ENCODE measurements around the gene CAPG.

The CAPG gene, protein sequence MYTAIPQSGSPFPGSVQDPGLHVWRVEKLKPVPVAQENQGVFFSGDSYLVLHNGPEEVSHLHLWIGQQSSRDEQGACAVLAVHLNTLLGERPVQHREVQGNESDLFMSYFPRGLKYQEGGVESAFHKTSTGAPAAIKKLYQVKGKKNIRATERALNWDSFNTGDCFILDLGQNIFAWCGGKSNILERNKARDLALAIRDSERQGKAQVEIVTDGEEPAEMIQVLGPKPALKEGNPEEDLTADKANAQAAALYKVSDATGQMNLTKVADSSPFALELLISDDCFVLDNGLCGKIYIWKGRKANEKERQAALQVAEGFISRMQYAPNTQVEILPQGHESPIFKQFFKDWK

GRCh38 chr2:85409845-85410583, at the start of gene CAPG:
Gene CAPG, minus strand, starts transcription at chr2:85410366. Its CDS starts 8,221 bp downstream, at chr2:85402145.
- Histone ChIP-seq H3K36me3 (ENCODE audit: control insufficient read depth in 2 of 2, insufficient read depth in 2 of 2, low read length in 2 of 2) (no peaks in the 10 kb centered on the region), H3K27me3 (ENCODE audit: control insufficient read depth in 2 of 2, insufficient read depth in 2 of 2, low read length in 2 of 2) (no peaks in the 10 kb centered on the region), H3K4me1 (ENCODE audit: control insufficient read depth in 2 of 2, insufficient read depth in 2 of 2, low read length in 2 of 2) (peaks cover 35 to 38% of the 10 kb centered on the region in 2 donors), H3K9me3 (ENCODE audit: control insufficient read depth in 2 of 2, low read length in 2 of 2) (no peaks in the 10 kb centered on the region), H3K4me3 (ENCODE audit: low read length in 2 of 2) (peak within 1 kb of the TSS; percentile 66 to 75), H3K27ac (ENCODE audit: low read depth in 2 of 2, low read length in 2 of 2) (peak within 1 kb of the TSS; percentile 94 to 95), H3K9ac (ENCODE audit: low read depth in 1 of 2, low read length in 2 of 2) (peak within 1 kb of the TSS; percentile 78 to 87)

DNA sequence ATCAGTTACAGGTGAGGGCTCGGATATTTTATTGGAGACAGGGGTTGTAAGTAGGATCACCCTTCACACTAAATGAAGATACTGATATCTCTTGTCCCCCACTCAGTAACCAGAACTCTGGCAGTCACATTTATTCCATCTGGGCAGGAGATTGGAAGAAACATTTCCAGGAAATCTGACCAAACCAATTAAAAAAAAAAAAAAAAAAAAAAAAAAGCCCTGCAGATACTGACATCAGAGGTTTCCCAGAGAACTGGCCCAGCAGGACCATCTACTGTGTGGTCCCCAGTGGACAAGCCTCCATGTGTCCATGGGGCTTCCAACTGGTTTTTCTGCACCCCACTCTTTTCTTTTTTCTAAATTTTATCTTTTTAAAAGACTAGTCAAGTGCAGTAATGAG, 49.6 kb upstream of the CAPG start:
- H3K27me3 ChIP-seq (ENCODE audit: control insufficient read depth in 2 of 2, insufficient read depth in 2 of 2, low read length in 2 of 2), result no peaks in the 10 kb centered on the region
- H3K9me3 ChIP-seq (ENCODE audit: control insufficient read depth in 2 of 2, low read length in 2 of 2), result no peaks in the 10 kb centered on the region
- H3K4me1 ChIP-seq (ENCODE audit: control insufficient read depth in 2 of 2, insufficient read depth in 2 of 2, low read length in 2 of 2), result peaks cover 0 to 4% of the 10 kb centered on the region in 2 donors
- no peak overlapping the region for H3K27ac ChIP-seq (ENCODE audit: low read depth in 2 of 2, low read length in 2 of 2)
- H3K4me3 ChIP-seq (ENCODE audit: low read length in 2 of 2), result no peak overlapping the region
- H3K9ac ChIP-seq (ENCODE audit: low read depth in 1 of 2, low read length in 2 of 2), result no peak overlapping the region
- no peaks in the 10 kb centered on the region for H3K36me3 ChIP-seq (ENCODE audit: control insufficient read depth in 2 of 2, insufficient read depth in 2 of 2, low read length in 2 of 2)

GRCh38 chr2:85458601-85459563, 48.7 kb upstream of the CAPG start:
- Histone ChIP-seq H3K4me1 (ENCODE audit: control insufficient read depth in 2 of 2, insufficient read depth in 2 of 2, low read length in 2 of 2) (peaks cover 0 to 4% of the 10 kb centered on the region in 2 donors), H3K27me3 (ENCODE audit: control insufficient read depth in 2 of 2, insufficient read depth in 2 of 2, low read length in 2 of 2) (no peaks in the 10 kb centered on the region), H3K9me3 (ENCODE audit: control insufficient read depth in 2 of 2, low read length in 2 of 2) (no peaks in the 10 kb centered on the region), H3K9ac (ENCODE audit: low read depth in 1 of 2, low read length in 2 of 2) (no peak overlapping the region), H3K36me3 (ENCODE audit: control insufficient read depth in 2 of 2, insufficient read depth in 2 of 2, low read length in 2 of 2) (no peaks in the 10 kb centered on the region), H3K4me3 (ENCODE audit: low read length in 2 of 2) (no peak overlapping the region), H3K27ac (ENCODE audit: low read depth in 2 of 2, low read length in 2 of 2) (no peak overlapping the region)

- Histone ChIP-seq H3K4me1 (ENCODE audit: control insufficient read depth in 2 of 2, insufficient read depth in 2 of 2, low read length in 2 of 2) (peaks cover 0 to 4% of the 10 kb centered on the region in 2 donors), H3K36me3 (ENCODE audit: control insufficient read depth in 2 of 2, insufficient read depth in 2 of 2, low read length in 2 of 2) (no peaks in the 10 kb centered on the region), H3K9me3 (ENCODE audit: control insufficient read depth in 2 of 2, low read length in 2 of 2) (no peaks in the 10 kb centered on the region), H3K4me3 (ENCODE audit: low read length in 2 of 2) (no peak overlapping the region), H3K27ac (ENCODE audit: low read depth in 2 of 2, low read length in 2 of 2) (no peak overlapping the region), H3K9ac (ENCODE audit: low read depth in 1 of 2, low read length in 2 of 2) (no peak overlapping the region), H3K27me3 (ENCODE audit: control insufficient read depth in 2 of 2, insufficient read depth in 2 of 2, low read length in 2 of 2) (no peaks in the 10 kb centered on the region)
These were observed 47.7 kb upstream of the CAPG start for GRCh38 chr2:85457877-85458316.

- H3K9ac ChIP-seq (ENCODE audit: low read depth in 1 of 2, low read length in 2 of 2), result no peak overlapping the region
- no peaks in the 10 kb centered on the region for H3K9me3 ChIP-seq (ENCODE audit: control insufficient read depth in 2 of 2, low read length in 2 of 2)
- no peak overlapping the region for H3K27ac ChIP-seq (ENCODE audit: low read depth in 2 of 2, low read length in 2 of 2)
- H3K4me1 ChIP-seq (ENCODE audit: control insufficient read depth in 2 of 2, insufficient read depth in 2 of 2, low read length in 2 of 2), result peaks cover 0 to 4% of the 10 kb centered on the region in 2 donors
- H3K4me3 ChIP-seq (ENCODE audit: low read length in 2 of 2), result no peak overlapping the region
- H3K36me3 ChIP-seq (ENCODE audit: control insufficient read depth in 2 of 2, insufficient read depth in 2 of 2, low read length in 2 of 2), result no peaks in the 10 kb centered on the region
- H3K27me3 ChIP-seq (ENCODE audit: control insufficient read depth in 2 of 2, insufficient read depth in 2 of 2, low read length in 2 of 2), result no peaks in the 10 kb centered on the region
These were observed 46.9 kb upstream of the CAPG start for GRCh38 chr2:85457043-85457442.

DNA sequence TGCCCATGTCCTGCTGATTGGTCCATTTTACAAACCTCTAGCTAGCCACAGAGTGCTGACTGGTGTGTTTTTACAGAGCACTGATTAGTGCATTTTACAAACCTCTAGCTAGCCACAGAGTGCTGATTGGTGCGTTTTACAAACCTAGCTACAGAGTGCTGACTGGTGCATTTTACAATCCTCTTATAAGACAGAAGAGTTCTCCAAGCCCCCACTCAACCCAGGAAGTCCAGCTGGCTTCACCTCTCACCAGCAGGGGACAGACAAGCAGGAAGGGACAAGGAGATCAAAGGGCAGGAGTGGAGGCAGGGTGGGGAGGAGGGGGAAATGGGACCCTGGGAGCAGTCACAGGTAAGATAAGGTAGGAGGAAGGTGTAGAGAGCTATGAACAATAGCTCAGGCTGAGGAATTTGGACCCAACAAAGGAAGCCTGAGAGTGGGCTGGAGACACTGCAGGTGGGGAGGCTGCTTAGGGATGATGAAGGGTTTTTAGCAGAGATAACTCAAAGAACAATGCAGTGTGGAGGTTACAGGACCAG, 45.5 kb upstream of the CAPG start:
- H3K9me3 ChIP-seq (ENCODE audit: control insufficient read depth in 2 of 2, low read length in 2 of 2), result no peaks in the 10 kb centered on the region
- no peaks in the 10 kb centered on the region for H3K27me3 ChIP-seq (ENCODE audit: control insufficient read depth in 2 of 2, insufficient read depth in 2 of 2, low read length in 2 of 2)
- H3K9ac ChIP-seq (ENCODE audit: low read depth in 1 of 2, low read length in 2 of 2), result no peak overlapping the region
- peaks cover 0 to 4% of the 10 kb centered on the region in 2 donors for H3K4me1 ChIP-seq (ENCODE audit: control insufficient read depth in 2 of 2, insufficient read depth in 2 of 2, low read length in 2 of 2)
- no peak overlapping the region for H3K4me3 ChIP-seq (ENCODE audit: low read length in 2 of 2)
- no peaks in the 10 kb centered on the region for H3K36me3 ChIP-seq (ENCODE audit: control insufficient read depth in 2 of 2, insufficient read depth in 2 of 2, low read length in 2 of 2)
- no peak overlapping the region for H3K27ac ChIP-seq (ENCODE audit: low read depth in 2 of 2, low read length in 2 of 2)

DNA sequence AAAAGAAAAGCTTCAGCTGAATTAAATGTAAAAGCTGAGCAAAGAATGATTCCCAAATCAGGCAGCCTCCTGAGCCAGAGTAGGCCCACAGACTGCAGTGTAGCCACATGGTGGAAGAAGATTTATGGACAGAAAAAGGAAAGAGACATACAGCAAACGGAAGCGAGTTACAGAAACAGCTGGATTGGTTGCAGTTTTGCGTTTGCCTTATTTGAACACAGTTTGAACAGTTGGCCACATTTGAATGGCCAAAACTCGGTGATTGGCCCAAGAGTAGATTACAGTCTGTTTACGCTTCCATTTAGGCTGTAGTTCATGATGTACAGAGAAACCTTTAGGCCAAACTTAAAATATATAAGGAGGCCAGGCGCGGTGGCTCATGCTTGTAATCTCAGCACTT, 43.4 kb upstream of the CAPG start:
- Histone ChIP-seq H3K4me3 (ENCODE audit: low read length in 2 of 2) (no peak overlapping the region), H3K9ac (ENCODE audit: low read depth in 1 of 2, low read length in 2 of 2) (no peak overlapping the region), H3K36me3 (ENCODE audit: control insufficient read depth in 2 of 2, insufficient read depth in 2 of 2, low read length in 2 of 2) (no peaks in the 10 kb centered on the region), H3K9me3 (ENCODE audit: control insufficient read depth in 2 of 2, low read length in 2 of 2) (no peaks in the 10 kb centered on the region), H3K4me1 (ENCODE audit: control insufficient read depth in 2 of 2, insufficient read depth in 2 of 2, low read length in 2 of 2) (peaks cover 0 to 4% of the 10 kb centered on the region in 2 donors), H3K27me3 (ENCODE audit: control insufficient read depth in 2 of 2, insufficient read depth in 2 of 2, low read length in 2 of 2) (no peaks in the 10 kb centered on the region), H3K27ac (ENCODE audit: low read depth in 2 of 2, low read length in 2 of 2) (no peak overlapping the region)

- H3K27ac ChIP-seq (ENCODE audit: low read depth in 2 of 2, low read length in 2 of 2), result no peak overlapping the region
- no peak overlapping the region for H3K9ac ChIP-seq (ENCODE audit: low read depth in 1 of 2, low read length in 2 of 2)
- peaks cover 0 to 4% of the 10 kb centered on the region in 2 donors for H3K4me1 ChIP-seq (ENCODE audit: control insufficient read depth in 2 of 2, insufficient read depth in 2 of 2, low read length in 2 of 2)
- no peaks in the 10 kb centered on the region for H3K36me3 ChIP-seq (ENCODE audit: control insufficient read depth in 2 of 2, insufficient read depth in 2 of 2, low read length in 2 of 2)
- no peaks in the 10 kb centered on the region for H3K9me3 ChIP-seq (ENCODE audit: control insufficient read depth in 2 of 2, low read length in 2 of 2)
- no peaks in the 10 kb centered on the region for H3K27me3 ChIP-seq (ENCODE audit: control insufficient read depth in 2 of 2, insufficient read depth in 2 of 2, low read length in 2 of 2)
- H3K4me3 ChIP-seq (ENCODE audit: low read length in 2 of 2), result no peak overlapping the region
These were observed 42.1 kb upstream of the CAPG start for GRCh38 chr2:85452237-85452636.

DNA sequence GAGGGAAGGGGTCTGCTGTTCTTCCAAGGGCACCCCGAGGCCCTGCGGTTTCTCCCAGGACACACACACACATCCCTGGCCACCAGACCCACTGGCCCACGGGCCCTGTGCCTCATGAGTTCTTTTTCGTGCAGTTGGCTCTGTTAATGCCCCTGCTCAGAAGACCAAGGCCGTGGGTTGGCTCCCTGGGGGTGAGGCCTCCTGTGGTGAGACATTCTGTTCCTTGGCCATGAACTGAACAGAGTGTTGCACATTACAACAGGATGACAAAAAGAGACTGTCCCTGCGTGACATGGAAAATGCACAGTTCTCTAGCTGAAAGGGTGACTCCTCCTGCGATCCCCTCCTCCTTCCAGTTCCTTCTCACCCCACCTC, 39.0 kb upstream of the CAPG start:
- no peaks in the 10 kb centered on the region for H3K27me3 ChIP-seq (ENCODE audit: control insufficient read depth in 2 of 2, insufficient read depth in 2 of 2, low read length in 2 of 2)
- no peak overlapping the region for H3K4me3 ChIP-seq (ENCODE audit: low read length in 2 of 2)
- H3K9me3 ChIP-seq (ENCODE audit: control insufficient read depth in 2 of 2, low read length in 2 of 2), result no peaks in the 10 kb centered on the region
- no peaks in the 10 kb centered on the region for H3K36me3 ChIP-seq (ENCODE audit: control insufficient read depth in 2 of 2, insufficient read depth in 2 of 2, low read length in 2 of 2)
- H3K27ac ChIP-seq (ENCODE audit: low read depth in 2 of 2, low read length in 2 of 2), result no peak overlapping the region
- H3K9ac ChIP-seq (ENCODE audit: low read depth in 1 of 2, low read length in 2 of 2), result no peak overlapping the region
- no peaks in the 10 kb centered on the region for H3K4me1 ChIP-seq (ENCODE audit: control insufficient read depth in 2 of 2, insufficient read depth in 2 of 2, low read length in 2 of 2)
